AG08395 (cell line): ENCODE data around the gene HMX3.

Source experiments
- DNase-seq: peaks from one replicate; pipeline ENCODE4 v3.0.0; 2012; ENCODE audit warnings: mixed read lengths, low spot score

Gene HMX3

GRCh38 chr10:123147635-123148413 is 12.1 kb downstream of the HMX3 start, which contains the start of gene HMX2:
TSS of gene HMX2 (plus strand) at chr10:123148136. CDS start at chr10:123148379, 243 bp downstream.
- no peak for DNase-seq

DNA sequence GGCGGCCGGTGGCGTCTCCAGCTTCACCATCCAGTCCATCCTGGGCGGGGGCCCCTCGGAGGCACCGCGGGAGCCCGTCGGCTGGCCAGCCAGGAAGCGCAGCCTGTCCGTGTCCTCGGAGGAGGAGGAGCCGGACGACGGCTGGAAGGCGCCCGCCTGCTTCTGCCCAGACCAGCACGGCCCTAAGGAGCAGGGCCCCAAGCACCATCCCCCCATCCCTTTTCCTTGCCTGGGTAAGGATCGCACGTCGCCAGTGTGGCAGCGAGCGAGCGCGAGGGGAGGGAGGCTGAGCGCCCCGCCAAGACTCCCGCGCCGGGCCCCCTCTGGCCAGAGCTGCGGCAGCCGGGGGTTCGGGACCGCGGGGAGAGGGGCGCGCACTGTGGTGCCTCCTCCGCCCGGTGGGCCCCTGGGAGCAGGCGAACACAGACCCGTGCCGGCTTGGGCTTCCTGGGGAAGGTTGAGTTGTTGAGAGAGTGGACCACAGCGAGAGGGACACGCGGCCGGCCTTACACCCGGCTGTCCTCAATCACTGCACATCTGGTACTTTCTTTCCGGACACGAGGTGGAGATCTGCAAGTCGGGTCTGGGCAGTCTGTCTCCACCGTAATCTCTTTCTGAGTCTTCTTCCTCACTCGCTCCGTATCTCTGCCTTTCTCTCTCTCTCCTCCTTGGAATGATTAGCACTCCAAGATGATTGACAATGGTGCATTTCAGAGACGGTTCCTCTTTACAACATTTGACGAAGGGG is 12.8 kb downstream of the HMX3 start:
- DNase-seq: no peak

- no peak for DNase-seq
Observed at GRCh38 chr10:123149162-123149567, 13.4 kb downstream of the HMX3 start.

GRCh38 chr10:123149568-123150270 is 13.9 kb downstream of the HMX3 start:
- no peak for DNase-seq

- DNase-seq: no peak
Observed at GRCh38 chr10:123150271-123150985, 14.7 kb downstream of the HMX3 start.

GRCh38 chr10:123150986-123151736 is 15.4 kb downstream of the HMX3 start:
- DNase-seq: no peak

DNA sequence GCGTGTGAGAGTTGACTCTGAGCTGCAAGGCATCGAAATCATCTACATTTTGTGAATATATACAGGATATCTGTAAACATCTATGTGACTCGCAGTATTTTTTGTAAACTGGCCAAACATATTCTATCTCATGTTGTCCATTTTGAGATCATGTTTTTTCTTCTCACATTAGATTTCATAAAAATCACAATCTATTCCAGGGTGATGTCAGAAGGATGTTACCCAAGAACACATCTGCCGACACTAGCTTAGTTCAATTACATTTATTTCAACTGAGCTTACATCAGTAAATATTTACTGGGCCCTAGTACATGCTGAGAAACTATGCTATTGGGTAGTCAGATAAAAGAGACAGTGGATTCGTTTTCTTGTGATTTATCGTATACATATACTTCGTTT is 16.0 kb downstream of the HMX3 start:
- no peak for DNase-seq

GRCh38 chr10:123153486-123154091 is 17.8 kb downstream of the HMX3 start:
- no peak for DNase-seq

DNA sequence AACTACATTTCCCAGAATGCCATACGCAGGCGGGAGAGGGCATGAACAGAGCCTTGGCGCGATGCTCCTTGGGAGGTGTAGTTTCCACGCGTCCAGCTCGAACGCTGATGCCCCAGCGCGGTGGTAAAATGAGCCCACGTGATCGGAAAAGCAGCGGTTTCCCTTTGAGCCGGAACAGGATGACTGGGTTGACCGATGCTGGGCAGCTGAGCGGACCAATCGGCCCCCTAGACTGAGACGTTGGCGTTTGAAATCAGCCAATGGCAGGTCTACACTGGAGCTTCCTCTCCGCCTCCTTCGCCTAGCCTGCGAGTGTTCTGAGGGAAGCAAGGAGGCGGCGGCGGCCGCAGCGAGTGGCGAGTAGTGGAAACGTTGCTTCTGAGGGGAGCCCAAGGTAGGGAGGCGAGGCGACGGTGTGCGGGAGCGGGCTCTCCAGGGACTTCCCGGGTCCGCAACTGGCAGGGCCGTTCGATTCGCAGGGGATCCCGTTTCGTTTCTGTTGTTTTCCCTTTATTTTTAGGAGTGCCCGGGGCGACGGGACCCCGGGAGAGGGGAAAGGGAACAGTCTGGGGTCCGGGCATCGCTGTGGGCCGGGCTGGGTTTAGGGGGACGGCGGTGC is 18.4 kb downstream of the HMX3 start, which contains the start of gene BUB3:
Gene BUB3, plus strand, starts transcription at position 311 of the 619 bp plus-strand sequence. CDS start 516 bp downstream, outside the sequence.
- peak; percentile 100 for DNase-seq

DNA sequence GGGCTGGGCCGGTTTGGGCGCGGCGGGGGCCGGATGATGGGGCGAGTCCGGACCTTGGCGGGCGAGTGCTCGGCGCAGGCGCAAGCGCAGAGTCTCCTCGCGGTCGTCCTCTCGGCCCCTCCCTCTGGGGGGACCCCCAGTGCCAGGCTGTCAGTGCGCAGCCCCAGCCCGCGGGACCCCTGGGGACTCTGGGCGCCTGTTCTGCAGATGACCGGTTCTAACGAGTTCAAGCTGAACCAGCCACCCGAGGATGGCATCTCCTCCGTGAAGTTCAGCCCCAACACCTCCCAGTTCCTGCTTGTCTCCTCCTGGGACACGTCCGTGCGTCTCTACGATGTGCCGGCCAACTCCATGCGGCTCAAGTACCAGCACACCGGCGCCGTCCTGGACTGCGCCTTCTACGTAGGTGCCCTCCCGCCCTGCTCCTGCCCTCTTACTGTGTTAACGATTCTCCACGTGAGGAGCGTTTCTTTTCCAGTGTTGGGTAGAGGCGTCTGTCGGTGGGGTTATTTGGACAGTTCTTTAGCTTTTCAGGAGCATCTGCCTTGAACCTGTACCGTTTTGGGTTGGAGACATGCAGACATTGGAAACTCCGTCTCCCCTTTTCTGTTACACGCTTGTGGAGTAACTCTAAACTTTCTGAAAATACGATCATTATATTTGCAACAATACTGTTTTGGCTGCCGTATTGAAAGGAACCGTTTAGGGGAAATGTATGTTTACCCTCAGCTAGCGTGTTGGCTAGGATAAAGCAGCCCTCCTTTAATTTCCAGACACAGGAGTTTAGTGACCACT is 19.1 kb downstream of the HMX3 start:
- peak; percentile 68 for DNase-seq

GRCh38 chr10:123156078-123156477 is 20.3 kb downstream of the HMX3 start:
- DNase-seq: no peak

DNA sequence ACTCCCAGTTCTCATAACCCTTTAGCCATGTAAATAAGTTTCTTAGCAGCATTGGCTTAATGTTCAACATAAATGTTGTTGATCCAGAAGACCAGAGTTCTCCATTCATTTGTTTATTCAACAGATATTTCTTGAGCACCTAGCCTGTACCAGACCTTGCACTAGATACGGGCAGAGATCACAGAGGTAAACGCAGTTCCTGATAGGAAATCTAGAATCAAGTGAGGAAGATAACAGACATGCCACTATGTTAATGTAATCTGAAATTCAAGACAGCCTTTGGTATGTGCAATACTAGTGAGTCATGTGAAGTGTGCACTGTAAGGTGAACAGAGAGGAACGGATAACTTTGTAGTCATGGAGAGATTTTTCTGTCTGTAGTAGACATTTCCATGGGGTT is 21.4 kb downstream of the HMX3 start:
- DNase-seq: no peak

- no peak for DNase-seq
Observed at GRCh38 chr10:123158682-123159081, 22.9 kb downstream of the HMX3 start.

DNA sequence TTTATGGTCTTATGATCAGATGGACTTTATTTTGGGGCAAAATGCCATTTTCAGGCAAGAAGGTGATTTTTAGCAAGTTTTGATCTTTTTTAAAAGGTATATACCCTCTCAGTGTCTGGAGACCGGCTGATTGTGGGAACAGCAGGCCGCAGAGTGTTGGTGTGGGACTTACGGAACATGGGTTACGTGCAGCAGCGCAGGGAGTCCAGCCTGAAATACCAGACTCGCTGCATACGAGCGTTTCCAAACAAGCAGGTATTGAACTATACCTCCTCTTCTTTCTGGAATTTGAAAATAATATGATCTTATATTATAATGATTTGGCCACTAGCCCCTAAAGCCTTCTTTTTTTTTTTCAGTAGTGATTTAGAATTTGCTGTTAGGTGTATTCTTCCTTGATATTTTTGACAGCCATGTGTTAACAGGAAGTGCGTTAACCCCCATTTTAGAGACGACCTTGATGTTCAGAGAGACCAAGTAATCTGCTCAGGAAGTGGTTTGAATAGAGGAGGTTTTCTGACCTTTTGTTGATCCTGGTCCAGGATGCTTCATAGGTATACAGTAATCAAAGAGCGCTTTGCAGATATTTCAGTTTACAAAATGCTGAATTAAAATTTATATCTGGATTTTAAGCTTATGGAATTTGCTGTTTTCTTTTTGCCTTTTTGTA is 24.7 kb downstream of the HMX3 start:
- DNase-seq: no peak

- DNase-seq: no peak
Observed at GRCh38 chr10:123164319-123164718, 28.5 kb downstream of the HMX3 start.

GRCh38 chr10:123165445-123166072 is 29.8 kb downstream of the HMX3 start:
- no peak for DNase-seq

GRCh38 chr10:123166618-123167017 is 30.8 kb downstream of the HMX3 start:
- DNase-seq: no peak

DNA sequence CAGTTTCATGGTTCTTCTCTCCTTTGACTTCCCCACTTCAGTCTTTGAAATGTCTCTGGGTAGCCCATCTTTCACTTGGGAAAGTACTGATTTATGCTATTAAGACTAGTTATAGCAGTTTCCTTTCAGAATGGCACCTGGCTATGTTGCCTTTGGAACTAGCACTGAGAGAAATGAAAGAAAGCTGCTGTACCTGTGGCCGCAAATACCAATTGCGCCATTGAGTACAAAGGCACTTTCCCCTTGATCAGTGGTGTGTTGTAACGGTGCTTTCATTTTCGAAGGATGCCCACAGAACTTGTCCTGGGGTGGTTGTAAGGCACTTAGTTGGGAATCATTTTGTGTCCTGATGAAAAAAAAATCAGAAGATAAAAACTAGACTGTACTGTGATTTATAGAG is 35.2 kb downstream of the HMX3 start:
- no peak for DNase-seq
